HG03571 (cell line): ENCODE measurements around the gene RIMS1.

Experiments used
- ATAC-seq: cut with Tn5 transposase; IDR thresholded peaks from one replicate; pipeline ENCODE4 v1.9.1; 2021; ENCODE audit not compliant: unreplicated experiment

The RIMS1 gene

GRCh38 chr6:72094506-72094905 is 208.2 kb downstream of the RIMS1 start:
- ATAC-seq: no peak

GRCh38 chr6:72102561-72102960 is 216.2 kb downstream of the RIMS1 start:
- no peak for ATAC-seq

GRCh38 chr6:72111611-72112010 is 225.3 kb downstream of the RIMS1 start:
- ATAC-seq: no peak

GRCh38 chr6:72130327-72130726 is 244.0 kb downstream of the RIMS1 start:
- ATAC-seq: no peak

GRCh38 chr6:72132427-72132826 is 246.1 kb downstream of the RIMS1 start:
- no peak for ATAC-seq

GRCh38 chr6:72132851-72133250 is 246.5 kb downstream of the RIMS1 start:
- no peak for ATAC-seq

- no peak for ATAC-seq
Observed at GRCh38 chr6:72133324-72133723, 247.0 kb downstream of the RIMS1 start.

- ATAC-seq: no peak
Observed at GRCh38 chr6:72140795-72141194, 254.4 kb downstream of the RIMS1 start.

- no peak for ATAC-seq
Observed at GRCh38 chr6:72149715-72150114, 263.4 kb downstream of the RIMS1 start.

- ATAC-seq: no peak
Observed at GRCh38 chr6:72151742-72152141, 265.4 kb downstream of the RIMS1 start.

GRCh38 chr6:72175916-72176315 is 289.6 kb downstream of the RIMS1 start:
- ATAC-seq: no peak

GRCh38 chr6:72182337-72183246 is 296.2 kb downstream of the RIMS1 start:
- no peak for ATAC-seq

GRCh38 chr6:72203983-72204382 is 317.6 kb downstream of the RIMS1 start:
- no peak for ATAC-seq

GRCh38 chr6:72205500-72205899 is 319.1 kb downstream of the RIMS1 start:
- no peak for ATAC-seq

GRCh38 chr6:72206606-72207005 is 320.3 kb downstream of the RIMS1 start:
- ATAC-seq: no peak

- ATAC-seq: no peak
Observed at GRCh38 chr6:72212686-72213085, 326.3 kb downstream of the RIMS1 start.

- ATAC-seq: no peak
Observed at GRCh38 chr6:72213654-72214053, 327.3 kb downstream of the RIMS1 start.

- no peak for ATAC-seq
Observed at GRCh38 chr6:72216222-72217068, 330.1 kb downstream of the RIMS1 start.

GRCh38 chr6:72217626-72218025 is 331.3 kb downstream of the RIMS1 start:
- ATAC-seq: no peak

GRCh38 chr6:72218125-72218524 is 331.8 kb downstream of the RIMS1 start:
- ATAC-seq: no peak

- ATAC-seq: no peak
Observed at GRCh38 chr6:72219536-72219935, 333.2 kb downstream of the RIMS1 start.

- ATAC-seq: no peak
Observed at GRCh38 chr6:72238021-72238420, 351.7 kb downstream of the RIMS1 start.
